ENCODE results near the gene CUEDC2. TPM values are rescaled to one million over a fixed set of nuclear protein-coding genes. Genes with fewer than 3 reads are reported as not detected.

The CUEDC2 gene
- total RNA-seq, 1 donor from 2014 or later: 67.5 TPM

- Mint-ChIP-seq H3K9me3 (no peaks in the 10 kb centered on the region), H3K36me3 (ENCODE audit: low read depth) (peaks cover 43% of the 10 kb centered on the region), H3K4me3 (ENCODE audit: low read depth) (peak overlapping the region; percentile 91), H3K27ac (peak overlapping the region; percentile 99), H3K4me1 (ENCODE audit: low read depth) (peaks cover 35% of the 10 kb centered on the region), H3K27me3 (ENCODE audit: low read depth) (no peaks in the 10 kb centered on the region)
- intact Hi-C loops (cut with micrococcal nuclease): loop anchor here (1.0 to 10.0 kb wide), 8 partner anchors 15 to 559 kb away; no protein-coding TSS in a partner anchor
- DNase-seq (ENCODE audit: low spot score): peak; percentile 99
These were observed 38.1 kb downstream of the CUEDC2 start for GRCh38 chr10:102394079-102394800.

DNA sequence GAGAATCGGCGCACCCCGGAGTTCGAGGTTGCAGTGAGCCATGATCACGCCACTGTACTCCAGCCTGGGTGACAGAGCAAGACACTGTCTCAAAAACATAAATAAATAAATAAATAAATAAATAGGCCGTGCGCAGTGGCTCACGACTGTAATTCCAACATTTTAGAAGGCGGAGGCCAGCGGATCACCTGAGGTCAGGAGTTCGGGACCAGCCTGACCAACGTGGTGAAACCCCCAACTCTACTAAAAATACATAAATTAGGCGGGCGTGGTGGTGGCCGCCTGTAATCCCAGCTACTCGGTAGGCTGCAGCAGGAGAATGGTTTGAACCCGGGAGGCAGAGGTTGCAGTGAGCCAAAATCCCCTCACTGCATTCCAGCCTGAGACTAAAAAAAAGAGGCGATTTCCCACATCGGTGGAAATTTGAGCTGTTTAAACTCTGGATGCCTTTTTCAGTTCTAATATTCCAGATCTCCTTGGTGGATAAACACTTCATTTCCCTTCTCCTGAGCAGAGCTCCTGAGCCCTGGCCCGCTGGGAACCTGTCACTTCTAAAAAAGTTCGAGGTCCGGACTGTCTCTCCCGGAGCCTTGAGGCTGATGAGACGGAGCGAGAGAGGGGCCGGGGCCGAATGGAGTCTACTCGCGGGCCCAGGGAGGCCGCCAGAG lies 38.8 kb downstream of the CUEDC2 start:
- H3K4me3 Mint-ChIP-seq (ENCODE audit: low read depth): peak overlapping the region; percentile 91
- peaks cover 39% of the 10 kb centered on the region for H3K36me3 Mint-ChIP-seq (ENCODE audit: low read depth)
- intact Hi-C loops (cut with micrococcal nuclease): loop anchor here (1.0 to 10.0 kb wide), 8 partner anchors 15 to 559 kb away; no protein-coding TSS in a partner anchor
- H3K9me3 Mint-ChIP-seq: no peaks in the 10 kb centered on the region
- H3K4me1 Mint-ChIP-seq (ENCODE audit: low read depth): peaks cover 33% of the 10 kb centered on the region
- H3K27ac Mint-ChIP-seq: peak overlapping the region; percentile 99
- DNase-seq (ENCODE audit: low spot score): no peak
- H3K27me3 Mint-ChIP-seq (ENCODE audit: low read depth): no peaks in the 10 kb centered on the region

DNA sequence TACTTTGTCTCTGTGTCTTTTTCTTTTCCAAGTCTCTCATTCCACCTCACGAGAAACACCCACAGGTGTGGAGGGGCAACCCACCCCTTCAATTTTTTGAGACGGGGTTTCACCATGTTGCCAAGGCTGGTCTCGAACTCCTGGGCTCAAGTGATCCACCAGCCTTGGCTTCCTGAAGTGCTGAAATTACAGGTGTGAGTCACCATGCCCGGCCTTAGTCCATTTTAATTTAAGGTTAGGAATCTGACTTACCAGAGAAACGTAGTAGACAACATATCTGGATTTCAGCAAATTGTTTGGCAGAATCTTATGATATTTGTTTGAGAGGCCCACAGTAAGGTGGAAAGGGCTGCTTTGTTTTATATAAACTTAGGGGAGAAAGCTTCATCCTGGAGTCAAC lies 40.1 kb downstream of the CUEDC2 start:
- peaks cover 26% of the 10 kb centered on the region for H3K36me3 Mint-ChIP-seq (ENCODE audit: low read depth)
- peak overlapping the region; percentile 91 for H3K4me3 Mint-ChIP-seq (ENCODE audit: low read depth)
- no peaks in the 10 kb centered on the region for H3K9me3 Mint-ChIP-seq
- no peak for DNase-seq (ENCODE audit: low spot score)
- no peak overlapping the region for H3K27ac Mint-ChIP-seq
- H3K4me1 Mint-ChIP-seq (ENCODE audit: low read depth): peaks cover 23% of the 10 kb centered on the region
- H3K27me3 Mint-ChIP-seq (ENCODE audit: low read depth): no peaks in the 10 kb centered on the region
- intact Hi-C loops (cut with micrococcal nuclease): loop anchor here (5.0 to 10.0 kb wide), 2 partner anchors 275 to 558 kb away; no protein-coding TSS in a partner anchor

DNA sequence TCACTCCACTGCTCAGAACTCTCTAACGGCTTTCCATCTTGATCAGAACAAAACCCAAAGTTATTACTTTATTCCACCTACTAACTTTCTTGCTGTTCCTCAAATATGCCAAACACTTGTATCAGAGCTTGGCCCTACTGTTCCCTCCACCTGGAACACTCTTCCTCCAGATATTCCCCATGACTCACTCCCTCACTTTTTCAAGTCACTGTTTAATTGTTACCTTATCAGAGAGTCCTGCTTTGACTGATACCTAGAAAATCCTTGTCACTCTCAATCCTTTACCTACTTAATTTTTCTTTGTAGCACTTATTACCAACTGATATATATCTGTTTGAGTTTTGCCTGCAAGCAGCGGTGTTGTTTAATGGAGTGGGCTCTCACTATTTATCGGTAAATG lies 42.5 kb downstream of the CUEDC2 start:
- intact Hi-C loops (cut with micrococcal nuclease): loop anchor here (5.0 to 10.0 kb wide), 2 partner anchors 273 to 555 kb away; no protein-coding TSS in a partner anchor
- H3K27me3 Mint-ChIP-seq (ENCODE audit: low read depth): no peaks in the 10 kb centered on the region
- H3K9me3 Mint-ChIP-seq: no peaks in the 10 kb centered on the region
- H3K4me3 Mint-ChIP-seq (ENCODE audit: low read depth): no peak overlapping the region
- DNase-seq (ENCODE audit: low spot score): no peak
- no peak overlapping the region for H3K27ac Mint-ChIP-seq
- H3K4me1 Mint-ChIP-seq (ENCODE audit: low read depth): peaks cover 15% of the 10 kb centered on the region
- peaks cover 7% of the 10 kb centered on the region for H3K36me3 Mint-ChIP-seq (ENCODE audit: low read depth)

GRCh38 chr10:102384606-102385429 lies 47.6 kb downstream of the CUEDC2 start:
- no peak overlapping the region for H3K4me3 Mint-ChIP-seq (ENCODE audit: low read depth)
- no peak for DNase-seq (ENCODE audit: low spot score)
- no peaks in the 10 kb centered on the region for H3K27me3 Mint-ChIP-seq (ENCODE audit: low read depth)
- no peak overlapping the region for H3K27ac Mint-ChIP-seq
- peaks cover 24% of the 10 kb centered on the region for H3K36me3 Mint-ChIP-seq (ENCODE audit: low read depth)
- H3K4me1 Mint-ChIP-seq (ENCODE audit: low read depth): peaks cover 3% of the 10 kb centered on the region
- no peaks in the 10 kb centered on the region for H3K9me3 Mint-ChIP-seq
- intact Hi-C loops (cut with micrococcal nuclease): no loop called here

DNA sequence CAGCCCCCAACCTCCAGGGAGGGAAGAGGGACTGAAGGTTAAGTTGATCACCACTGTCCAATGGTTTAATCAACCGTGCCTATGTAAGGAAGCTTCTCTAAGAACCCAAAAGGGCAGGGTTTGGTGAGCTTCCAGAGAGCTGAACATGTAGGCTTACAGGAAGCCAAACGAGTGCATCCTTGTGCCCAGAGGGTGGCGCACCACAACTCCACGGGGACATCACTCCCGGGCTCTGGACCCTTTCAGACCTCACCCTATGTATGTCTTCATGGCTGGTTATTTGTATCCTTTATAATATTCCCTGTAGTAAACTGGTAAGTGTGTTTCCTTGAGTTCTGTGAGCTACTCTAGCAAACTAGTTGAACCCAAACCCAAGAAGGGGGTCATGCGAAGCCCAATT lies 48.3 kb downstream of the CUEDC2 start:
- H3K27me3 Mint-ChIP-seq (ENCODE audit: low read depth): no peaks in the 10 kb centered on the region
- no peak for DNase-seq (ENCODE audit: low spot score)
- H3K9me3 Mint-ChIP-seq: no peaks in the 10 kb centered on the region
- no peak overlapping the region for H3K4me3 Mint-ChIP-seq (ENCODE audit: low read depth)
- no peak overlapping the region for H3K27ac Mint-ChIP-seq
- H3K36me3 Mint-ChIP-seq (ENCODE audit: low read depth): peaks cover 28% of the 10 kb centered on the region
- peaks cover 3% of the 10 kb centered on the region for H3K4me1 Mint-ChIP-seq (ENCODE audit: low read depth)
- intact Hi-C loops (cut with micrococcal nuclease): no loop called here

GRCh38 chr10:102382871-102383270 lies 49.5 kb downstream of the CUEDC2 start:
- H3K9me3 Mint-ChIP-seq: no peaks in the 10 kb centered on the region
- DNase-seq (ENCODE audit: low spot score): no peak
- no peak overlapping the region for H3K27ac Mint-ChIP-seq
- H3K27me3 Mint-ChIP-seq (ENCODE audit: low read depth): no peaks in the 10 kb centered on the region
- intact Hi-C loops (cut with micrococcal nuclease): no loop called here
- peaks cover 3% of the 10 kb centered on the region for H3K4me1 Mint-ChIP-seq (ENCODE audit: low read depth)
- H3K36me3 Mint-ChIP-seq (ENCODE audit: low read depth): peaks cover 28% of the 10 kb centered on the region
- H3K4me3 Mint-ChIP-seq (ENCODE audit: low read depth): no peak overlapping the region

GRCh38 chr10:102381983-102382382 lies 50.4 kb downstream of the CUEDC2 start:
- no peak for DNase-seq (ENCODE audit: low spot score)
- intact Hi-C loops (cut with micrococcal nuclease): no loop called here
- Mint-ChIP-seq H3K4me3 (ENCODE audit: low read depth) (no peak overlapping the region), H3K9me3 (no peaks in the 10 kb centered on the region), H3K36me3 (ENCODE audit: low read depth) (peaks cover 29% of the 10 kb centered on the region), H3K27me3 (ENCODE audit: low read depth) (no peaks in the 10 kb centered on the region), H3K4me1 (ENCODE audit: low read depth) (peaks cover 3% of the 10 kb centered on the region), H3K27ac (no peak overlapping the region)

- Mint-ChIP-seq H3K27ac (no peak overlapping the region), H3K9me3 (no peaks in the 10 kb centered on the region), H3K4me1 (ENCODE audit: low read depth) (peaks cover 3% of the 10 kb centered on the region), H3K4me3 (ENCODE audit: low read depth) (no peak overlapping the region), H3K27me3 (ENCODE audit: low read depth) (no peaks in the 10 kb centered on the region), H3K36me3 (ENCODE audit: low read depth) (peaks cover 40% of the 10 kb centered on the region)
- no peak for DNase-seq (ENCODE audit: low spot score)
- intact Hi-C loops (cut with micrococcal nuclease): no loop called here
These were observed 53.0 kb downstream of the CUEDC2 start for GRCh38 chr10:102379383-102379782.

GRCh38 chr10:102376901-102377300 lies 55.5 kb downstream of the CUEDC2 start:
- intact Hi-C loops (cut with micrococcal nuclease): no loop called here
- H3K27ac Mint-ChIP-seq: no peak overlapping the region
- H3K27me3 Mint-ChIP-seq (ENCODE audit: low read depth): no peaks in the 10 kb centered on the region
- H3K4me1 Mint-ChIP-seq (ENCODE audit: low read depth): no peaks in the 10 kb centered on the region
- H3K4me3 Mint-ChIP-seq (ENCODE audit: low read depth): no peak overlapping the region
- no peak for DNase-seq (ENCODE audit: low spot score)
- no peaks in the 10 kb centered on the region for H3K9me3 Mint-ChIP-seq
- H3K36me3 Mint-ChIP-seq (ENCODE audit: low read depth): peaks cover 50% of the 10 kb centered on the region

DNA sequence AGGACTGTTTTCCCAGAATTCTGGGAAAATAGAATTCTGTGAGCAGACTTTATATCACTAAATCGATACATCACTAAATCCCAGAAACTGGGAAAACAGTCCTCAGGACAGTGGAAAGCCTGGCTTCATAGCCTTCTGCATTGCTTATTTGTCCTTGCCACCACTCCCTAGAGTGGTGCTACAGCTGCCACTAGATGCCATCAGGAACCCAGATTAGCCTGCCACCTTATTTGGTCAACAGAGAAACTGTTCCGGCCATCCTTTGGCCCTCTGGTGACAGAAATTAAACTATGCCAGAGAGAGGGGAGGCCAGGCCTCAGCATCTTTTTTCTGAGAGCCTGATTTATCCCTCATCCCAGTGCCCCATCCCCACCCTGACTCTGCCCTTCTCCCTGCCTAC lies 56.5 kb downstream of the CUEDC2 start:
- intact Hi-C loops (cut with micrococcal nuclease): no loop called here
- H3K4me3 Mint-ChIP-seq (ENCODE audit: low read depth): no peak overlapping the region
- no peaks in the 10 kb centered on the region for H3K9me3 Mint-ChIP-seq
- DNase-seq (ENCODE audit: low spot score): no peak
- peaks cover 50% of the 10 kb centered on the region for H3K36me3 Mint-ChIP-seq (ENCODE audit: low read depth)
- no peaks in the 10 kb centered on the region for H3K27me3 Mint-ChIP-seq (ENCODE audit: low read depth)
- H3K4me1 Mint-ChIP-seq (ENCODE audit: low read depth): no peaks in the 10 kb centered on the region
- H3K27ac Mint-ChIP-seq: no peak overlapping the region

DNA sequence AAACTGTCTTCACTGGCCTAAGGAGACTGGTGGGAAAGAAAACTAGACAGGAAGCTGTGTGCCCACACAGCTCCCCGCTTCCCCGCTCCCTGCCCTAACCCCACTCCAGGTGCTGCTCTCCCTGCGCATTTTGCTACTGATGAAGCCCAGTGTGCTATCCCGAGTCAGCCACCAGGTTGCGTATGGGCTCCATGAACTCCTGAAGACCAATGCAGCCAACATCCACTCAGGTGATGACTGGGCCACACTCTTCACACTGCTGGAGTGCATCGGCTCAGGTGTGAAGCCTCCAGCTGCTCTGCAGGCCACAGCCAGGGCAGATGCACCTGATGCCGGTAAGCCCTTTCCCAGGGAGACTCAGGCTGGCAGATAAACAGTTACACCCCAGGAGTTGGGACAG lies 57.1 kb downstream of the CUEDC2 start:
- DNase-seq (ENCODE audit: low spot score): no peak
- H3K4me1 Mint-ChIP-seq (ENCODE audit: low read depth): no peaks in the 10 kb centered on the region
- H3K27me3 Mint-ChIP-seq (ENCODE audit: low read depth): no peaks in the 10 kb centered on the region
- no peak overlapping the region for H3K27ac Mint-ChIP-seq
- H3K9me3 Mint-ChIP-seq: no peaks in the 10 kb centered on the region
- peaks cover 53% of the 10 kb centered on the region for H3K36me3 Mint-ChIP-seq (ENCODE audit: low read depth)
- intact Hi-C loops (cut with micrococcal nuclease): no loop called here
- no peak overlapping the region for H3K4me3 Mint-ChIP-seq (ENCODE audit: low read depth)
